Frontal cortex (tissue), 4 donors: ENCODE data around the gene GRIN2A. TPM values are rescaled to one million over a fixed set of nuclear protein-coding genes. Genes with fewer than 3 reads are reported as not detected.

Source experiments
- DNase-seq, 2 donors: peaks; one replicate each; pipeline ENCODE4 v3.0.0; 2012; ENCODE audit warnings: low spot score in 2 of 2
- FAIRE-seq: peaks from 2 replicates; lab custom pipeline; 2012; peaks lifted over from hg19 to GRCh38; lab: Jason Lieb, UNC
- total RNA-seq: library from RNA; depleted of rRNA; stranded (reverse); fragments of >200 nt; gene quantifications from one replicate; pipeline ENCODE4 v1.2.3, GENCODE V29; 2014
- donor health status: control.
- donor health status: control.
- donor health status: control.

Gene GRIN2A
- total RNA-seq, 1 donor from 2014 or later = 6.9 TPM

DNA sequence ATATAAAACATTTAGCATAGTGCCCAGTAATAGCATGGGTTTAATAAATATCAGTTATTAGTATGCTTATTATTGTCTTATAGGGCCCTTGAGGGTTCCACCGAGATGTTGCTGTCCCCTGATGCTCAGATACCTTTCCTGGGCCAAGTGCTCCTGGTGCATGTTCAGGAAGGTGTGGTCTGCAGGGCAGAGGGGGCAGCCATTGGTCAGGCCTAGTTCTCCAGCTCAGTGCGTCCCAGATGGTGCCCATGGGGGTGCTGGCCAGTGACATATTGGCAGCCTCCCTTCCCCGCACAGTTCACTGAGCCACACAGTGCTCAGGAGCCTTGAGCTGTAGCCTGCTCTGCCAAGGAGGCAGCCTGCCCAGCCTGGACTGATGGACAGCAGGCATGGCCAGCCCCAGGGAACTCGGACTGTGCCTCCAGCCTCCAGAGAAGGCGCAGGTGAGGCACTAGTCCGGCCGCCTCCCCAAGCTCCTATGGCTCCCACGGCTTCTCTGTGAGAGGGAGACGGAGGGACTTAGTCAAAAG, 7.7 kb upstream of the GRIN2A start:
- no peak for DNase-seq
- no peak for FAIRE-seq

DNA sequence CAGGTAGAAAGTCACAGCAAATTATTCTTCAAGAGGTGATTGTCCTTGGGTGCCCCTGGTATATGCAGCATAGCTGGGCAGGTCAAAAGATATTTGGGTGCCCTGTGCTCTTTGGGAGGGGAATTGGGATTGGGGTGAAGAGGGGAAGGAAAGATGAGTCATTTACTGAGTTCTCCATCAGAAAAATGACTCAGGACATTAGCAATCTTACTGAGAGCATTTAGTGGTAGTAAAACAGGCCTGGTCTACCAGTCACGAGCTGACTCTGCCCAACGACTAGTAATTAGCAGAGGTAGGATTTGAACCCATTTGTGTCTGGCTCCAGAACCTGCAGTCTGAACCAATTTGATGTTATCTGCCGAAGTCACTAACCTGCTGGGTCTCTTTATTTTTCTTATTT, 6.0 kb upstream of the GRIN2A start:
- FAIRE-seq = no peak
- DNase-seq = no peak

DNA sequence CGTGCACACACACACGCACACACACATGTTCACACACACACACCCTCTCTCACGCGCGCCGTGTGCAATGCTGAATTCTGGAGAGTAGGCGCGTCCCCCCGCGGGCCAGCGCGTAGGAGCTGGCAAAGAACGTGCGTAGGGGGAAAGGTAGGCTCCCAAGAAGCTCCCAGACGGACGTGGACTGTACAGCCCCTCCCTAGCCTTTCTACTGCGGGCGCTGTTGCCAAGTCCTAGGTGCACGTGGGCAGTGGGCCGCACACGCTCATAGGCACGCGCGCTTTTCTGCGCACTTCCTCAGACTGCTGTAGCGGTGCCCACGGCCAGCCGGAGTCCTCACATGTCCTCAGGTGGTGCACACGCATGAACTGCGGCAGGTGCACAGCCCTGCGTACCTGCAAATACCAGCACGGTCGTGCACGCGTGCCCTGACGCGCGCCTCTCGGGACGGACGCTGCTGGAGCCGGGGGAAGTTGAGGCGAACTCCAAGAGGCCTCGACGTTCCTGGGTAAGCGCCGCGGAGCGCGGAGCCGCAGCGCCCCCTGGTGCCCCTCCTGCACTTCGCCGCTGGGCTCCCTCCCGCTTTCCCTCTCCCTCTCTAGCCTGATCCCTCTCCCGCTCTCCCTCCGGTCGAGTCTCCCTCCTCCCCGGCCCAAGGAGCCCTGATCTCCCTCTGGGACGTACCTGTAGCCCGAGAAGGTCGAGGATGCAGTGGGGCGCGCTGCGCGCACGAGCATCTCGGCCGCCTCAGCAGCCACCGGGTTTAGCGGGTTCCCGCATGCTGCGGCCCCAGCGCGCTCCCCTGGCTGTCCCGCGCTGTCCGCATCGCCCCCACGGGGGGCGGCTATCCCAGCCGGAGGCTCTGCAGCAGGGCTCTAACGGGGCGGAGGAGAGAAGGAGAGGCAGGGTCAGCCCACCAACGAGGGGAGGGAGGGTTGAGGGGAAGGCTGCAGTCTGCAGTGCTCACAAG, 749 bp downstream of the GRIN2A start:
- no peak for FAIRE-seq

DNA sequence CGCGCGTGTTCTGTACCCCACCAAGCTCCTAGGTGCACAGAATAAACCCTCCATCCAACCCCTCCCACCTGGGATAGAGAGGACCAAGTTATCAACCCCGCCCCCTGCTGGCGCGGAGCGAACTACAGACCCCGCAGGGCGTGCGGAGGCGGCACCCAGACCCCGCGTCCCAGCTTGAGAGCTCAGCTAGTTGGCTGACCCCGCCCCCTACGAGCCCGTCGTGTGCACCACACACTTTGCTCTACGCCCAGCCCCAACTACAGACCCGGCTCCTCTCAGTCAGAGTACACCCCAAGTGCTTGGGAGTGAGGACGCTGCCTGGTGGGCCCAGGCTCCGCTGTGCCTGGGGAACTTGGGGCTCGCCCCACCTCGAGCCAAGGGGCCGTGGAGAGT, 1.5 kb downstream of the GRIN2A start:
- DNase-seq = peak; percentile 39 to 45
- no peak for FAIRE-seq

More for the DNA sequence above, 749 bp downstream of the GRIN2A start:
- DNase-seq = peak; percentile 77 to 81

DNA sequence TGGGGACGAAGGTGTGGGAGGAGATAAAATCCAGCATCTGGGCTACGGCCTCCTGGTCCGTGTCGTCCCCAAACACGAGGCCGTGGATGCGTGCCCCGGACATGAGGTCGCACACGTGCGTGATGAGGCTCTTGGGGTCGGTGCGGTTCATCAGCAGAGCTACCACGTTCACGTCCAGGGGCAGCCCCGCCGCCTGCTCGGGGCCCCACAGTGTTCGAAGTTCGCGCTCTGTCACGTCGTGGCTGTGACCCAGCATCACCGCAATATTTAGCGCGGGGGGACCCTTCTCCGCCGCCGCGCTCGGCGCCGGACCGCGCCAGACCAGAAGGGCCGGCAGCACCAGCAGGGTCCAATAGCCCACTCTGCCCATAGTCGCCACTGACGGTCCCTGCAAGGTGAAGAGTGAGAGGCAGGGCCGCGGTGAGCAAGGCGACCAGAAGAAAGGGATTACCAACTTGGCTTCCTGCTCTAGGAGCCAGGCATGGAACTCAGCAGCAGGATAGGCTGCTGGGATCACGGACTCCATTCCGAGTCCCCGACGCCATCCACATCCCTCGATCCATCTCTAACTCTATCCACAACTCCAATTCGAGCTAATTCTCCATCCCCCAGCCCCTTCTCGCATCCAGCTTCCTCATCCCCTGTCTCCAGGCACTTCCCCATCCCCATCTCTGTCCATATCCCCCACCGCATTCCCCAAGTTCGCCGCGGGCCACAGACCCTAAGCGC, 2.0 kb downstream of the GRIN2A start:
- no peak for FAIRE-seq
- DNase-seq = peak in 1 of 2 donors; percentile 36

GRCh38 chr16:10178526-10178925, 3.7 kb downstream of the GRIN2A start:
- no peak for FAIRE-seq
- DNase-seq = no peak

DNA sequence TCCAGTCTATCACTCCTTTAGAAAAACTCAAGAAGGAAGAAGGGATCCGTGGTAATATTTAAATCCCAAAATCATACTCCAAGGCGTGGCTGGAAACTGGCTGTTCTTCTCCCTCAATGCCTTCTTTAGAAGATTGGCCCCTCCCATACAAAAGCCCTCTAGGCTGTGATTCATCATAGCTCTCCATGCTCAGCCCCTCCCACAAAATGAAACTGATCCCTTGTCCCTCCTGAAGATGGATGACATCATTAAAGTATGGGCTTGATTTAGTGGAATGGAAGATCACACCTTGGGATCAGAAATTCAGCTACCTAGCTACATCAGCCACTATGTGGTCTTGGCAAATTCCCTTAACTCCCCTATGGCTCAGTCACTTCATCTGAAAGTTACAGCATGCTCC, 4.1 kb downstream of the GRIN2A start:
- FAIRE-seq = no peak
- peak in 1 of 2 donors; percentile 30 for DNase-seq

DNA sequence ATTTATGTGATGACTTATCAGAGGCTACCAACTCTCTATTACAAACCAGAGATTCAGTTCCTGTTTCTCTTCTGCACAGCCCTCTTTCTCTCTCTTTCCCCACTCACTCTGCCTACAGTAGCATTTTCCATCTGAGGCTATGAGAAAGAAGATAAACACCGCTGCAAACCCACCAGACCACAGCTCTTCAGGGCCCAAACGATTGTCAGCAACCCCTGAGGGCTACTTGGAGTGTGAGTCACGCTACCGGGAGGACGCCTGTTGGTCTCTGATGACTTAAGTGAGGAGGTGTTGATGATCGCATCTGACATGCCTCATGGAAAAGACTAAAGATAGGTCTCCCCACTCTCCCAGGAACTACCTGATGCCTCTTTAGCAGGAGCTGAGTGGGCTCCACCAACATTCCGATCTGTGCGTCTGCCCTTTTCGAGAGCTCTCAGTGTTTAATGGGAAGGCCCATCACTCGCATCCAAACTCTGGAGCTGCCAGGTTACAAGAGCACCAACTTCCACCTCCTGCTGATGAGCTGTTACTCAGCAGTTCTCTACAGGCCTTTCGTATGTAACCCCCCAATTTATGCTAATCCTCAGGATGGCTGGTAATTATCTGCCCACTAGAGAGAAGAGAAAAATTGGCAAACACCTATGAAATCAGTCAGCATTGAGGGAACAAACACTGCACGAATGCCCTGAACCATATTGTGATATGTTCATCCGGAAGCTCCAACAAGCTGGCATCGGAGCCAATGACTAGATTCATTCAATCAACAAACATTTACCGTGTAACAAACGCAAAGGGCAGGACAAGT, 9.2 kb downstream of the GRIN2A start:
- DNase-seq (no peak), FAIRE-seq (no peak)

DNA sequence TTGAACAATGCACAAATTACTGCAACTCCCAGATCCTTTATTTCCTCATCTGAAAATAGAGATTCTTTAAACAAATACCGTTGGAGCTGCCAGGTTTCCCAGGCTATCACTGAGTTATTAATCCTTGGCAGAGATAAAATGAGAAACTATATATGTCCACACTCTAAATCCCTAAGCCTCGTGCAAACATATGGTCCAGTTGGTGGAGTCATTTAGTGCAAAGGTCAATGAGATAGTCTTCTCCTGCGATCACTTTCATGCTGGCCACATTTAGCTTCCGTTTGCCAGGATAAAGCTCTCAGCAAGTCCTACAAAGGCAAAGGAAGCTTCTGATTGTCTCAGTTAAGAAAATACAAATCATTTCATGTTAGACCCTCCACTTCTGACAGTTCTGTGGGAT, 11.0 kb downstream of the GRIN2A start:
- FAIRE-seq = no peak
- DNase-seq = no peak

DNA sequence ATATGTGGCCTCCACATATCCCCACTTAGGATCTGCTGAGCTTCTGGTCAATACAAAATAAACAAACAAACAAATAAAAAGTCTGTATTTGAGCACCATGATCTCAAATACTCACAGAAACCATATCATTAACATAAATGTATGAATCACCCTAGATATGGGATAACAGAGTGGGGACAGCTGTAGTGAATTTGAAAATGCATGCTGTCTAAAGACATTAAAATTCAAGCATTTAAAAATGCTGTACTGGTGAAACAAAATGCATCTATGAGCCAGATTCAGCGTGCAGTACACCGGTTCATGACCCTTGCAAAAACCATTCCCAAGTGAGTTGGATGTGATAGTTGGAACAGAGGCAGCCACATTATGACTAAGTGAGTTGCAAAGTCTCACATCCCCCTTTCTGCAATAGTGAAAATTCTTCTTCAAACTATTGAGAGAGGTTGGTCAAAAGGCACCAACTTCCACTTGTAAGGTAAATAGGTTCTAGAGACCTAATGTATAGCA, 12.3 kb downstream of the GRIN2A start:
- no peak for DNase-seq
- FAIRE-seq = no peak

GRCh38 chr16:10169031-10169430, 13.2 kb downstream of the GRIN2A start:
- DNase-seq = no peak
- no peak for FAIRE-seq

DNA sequence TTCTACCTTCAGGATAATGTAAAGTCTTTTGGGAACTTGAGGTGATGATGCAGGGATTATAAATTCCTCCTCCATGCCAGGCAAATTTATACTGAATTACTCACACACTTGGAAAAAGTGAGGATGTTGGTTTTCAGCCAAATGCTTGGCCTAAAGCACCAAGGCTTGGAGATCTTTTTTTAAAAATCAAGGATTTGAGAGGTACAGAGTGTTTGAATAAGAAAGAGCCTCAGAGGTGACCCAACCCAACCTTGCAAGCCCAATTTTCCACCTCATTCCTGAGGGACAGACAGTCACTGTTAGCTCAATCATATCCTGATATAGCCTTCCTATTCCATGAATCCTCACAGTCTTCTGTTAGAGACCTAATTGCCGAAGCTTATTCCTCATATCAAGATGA, 14.0 kb downstream of the GRIN2A start:
- no peak for DNase-seq
- no peak for FAIRE-seq

DNA sequence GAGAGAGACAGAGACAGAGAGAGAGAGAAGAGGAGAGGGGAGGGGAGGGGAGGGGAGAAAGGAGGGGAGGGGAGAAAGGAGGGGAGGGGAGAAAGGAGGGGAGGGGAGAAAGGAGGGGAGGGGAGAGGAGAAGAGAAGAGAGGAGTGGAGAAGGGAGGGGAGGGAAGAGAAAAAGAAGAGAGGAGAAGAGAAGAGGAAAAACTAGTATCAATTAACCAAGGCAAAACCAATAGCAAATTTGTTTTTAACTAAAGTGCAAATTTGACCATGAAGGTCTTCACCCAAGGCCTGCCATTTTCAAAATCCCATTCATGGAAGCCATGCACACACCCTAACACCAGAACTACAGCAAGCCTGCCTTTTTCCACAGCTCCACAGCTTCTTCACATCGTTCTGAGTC, 16.6 kb downstream of the GRIN2A start:
- FAIRE-seq (no peak), DNase-seq (no peak)

DNA sequence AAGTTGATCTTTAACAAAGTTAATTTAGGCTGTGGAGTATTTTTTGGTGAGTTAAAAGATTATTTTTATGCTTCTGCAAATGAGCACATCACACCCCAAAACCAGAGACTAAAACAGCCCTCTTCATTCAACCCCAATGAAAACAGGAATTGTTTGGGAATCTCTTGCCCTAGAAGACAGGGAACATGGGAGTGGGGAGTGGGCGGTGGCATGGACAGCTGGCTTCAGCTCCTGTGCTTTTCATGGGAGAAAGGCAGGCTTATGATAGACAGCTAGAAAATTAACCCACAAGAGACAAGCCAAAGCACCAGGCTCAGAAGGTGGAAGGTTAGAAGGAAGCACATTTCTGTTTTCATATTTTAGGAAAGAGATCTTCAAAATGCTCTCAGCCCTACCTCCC, 19.2 kb downstream of the GRIN2A start:
- DNase-seq (no peak), FAIRE-seq (no peak)

DNA sequence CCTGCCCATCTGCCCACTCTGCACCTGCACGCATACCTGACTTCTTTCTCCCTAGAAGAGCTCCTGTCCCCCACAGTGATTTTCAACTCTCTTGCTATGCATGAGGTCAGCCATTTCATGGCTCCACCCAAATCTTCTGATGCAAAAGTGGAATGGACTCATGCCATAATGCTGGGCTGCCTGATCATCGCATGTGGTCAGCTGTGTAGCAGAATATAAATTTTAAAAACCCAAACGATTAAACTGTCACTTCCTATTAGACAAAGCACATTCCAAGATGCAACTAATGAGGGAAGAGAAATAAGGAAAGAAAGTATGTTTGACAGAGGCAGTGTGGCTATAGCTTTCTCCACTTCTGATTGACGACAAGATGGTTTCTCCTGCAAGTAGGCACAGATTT, 26.1 kb downstream of the GRIN2A start:
- DNase-seq (no peak), FAIRE-seq (no peak)

GRCh38 chr16:10154389-10154788, 27.8 kb downstream of the GRIN2A start:
- FAIRE-seq (no peak), DNase-seq (no peak)

DNA sequence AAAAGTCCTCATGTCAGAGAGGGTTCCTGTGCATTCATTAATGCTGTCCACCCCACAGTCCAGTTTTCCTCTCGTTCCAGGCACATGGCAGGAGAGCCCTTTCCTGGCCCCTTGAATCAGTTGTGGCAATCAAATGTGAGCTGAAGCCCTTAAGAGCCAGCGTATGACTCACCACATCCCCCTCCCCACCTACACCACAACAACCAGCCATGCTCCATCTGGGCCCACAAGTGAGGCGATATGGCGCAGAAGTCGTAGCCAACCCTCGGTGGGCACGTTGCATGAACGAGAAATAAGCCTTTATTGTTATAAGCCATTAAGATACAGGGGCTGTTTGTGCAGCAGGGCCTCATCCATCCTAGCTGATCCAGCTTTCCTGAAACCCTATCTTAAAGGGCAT, 28.2 kb downstream of the GRIN2A start:
- FAIRE-seq (no peak), DNase-seq (no peak)

GRCh38 chr16:10151718-10152117, 30.5 kb downstream of the GRIN2A start:
- FAIRE-seq = no peak

DNA sequence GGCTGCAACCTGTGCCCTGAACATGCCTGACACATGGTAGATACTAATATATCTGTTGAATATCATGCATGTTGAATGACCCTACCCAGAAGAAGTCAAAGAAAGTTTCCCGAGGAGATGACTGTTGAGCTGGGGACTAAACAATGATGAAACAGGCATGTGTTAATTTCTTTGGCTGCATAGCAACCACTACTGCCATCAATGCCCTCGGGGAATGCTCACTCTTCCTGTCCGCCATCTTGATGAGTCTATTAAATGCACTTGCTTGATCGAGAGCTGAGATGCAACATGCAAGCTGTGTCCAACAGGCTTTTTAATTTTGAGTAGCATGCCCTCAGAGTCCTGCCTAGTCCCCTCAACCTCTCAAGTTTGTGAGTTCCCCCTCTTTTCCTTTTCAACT, 31.3 kb downstream of the GRIN2A start:
- FAIRE-seq (no peak), DNase-seq (no peak)

More at GRCh38 chr16:10151718-10152117, 30.5 kb downstream of the GRIN2A start:
- no peak for DNase-seq

- FAIRE-seq = no peak
Measured at GRCh38 chr16:10145542-10146035, 36.6 kb downstream of the GRIN2A start.

More at GRCh38 chr16:10145542-10146035, 36.6 kb downstream of the GRIN2A start:
- no peak for DNase-seq
